Measurements from ENCODE around the gene SFMBT1.

The SFMBT1 gene

GRCh38 chr3:52873433-52874159, 172.3 kb downstream of the SFMBT1 start:
- H3K27me3 ChIP-seq: no peaks in the 10 kb centered on the region
- H3K4me2 ChIP-seq: peak overlapping the region in 2 of 11 experiments; percentile 4 to 17; a peak in 1 of 22 replicates
- peak overlapping the region in 1 of 11 experiments; percentile 3; a peak in 1 of 22 replicates for H3K27ac ChIP-seq
- H3K9ac ChIP-seq: no peak overlapping the region
- H4K20me1 ChIP-seq: peaks cover 16 to 95% (median 54%) of the 10 kb centered on the region in 11 experiments; a peak in 18 of 22 replicates
- no peaks in the 10 kb centered on the region for H3K9me3 ChIP-seq (replicated peaks in 1 of 11)
- H3K36me3 ChIP-seq: peaks cover 4 to 28% (median 10%) of the 10 kb centered on the region in 11 experiments; a peak in 16 of 22 replicates
- no peak for TF ChIP-seq Cebpa-rat (IDR thresholded peaks at IDR 0.05)
- H3K4me1 ChIP-seq: peaks cover 27 to 50% (median 42%) of the 10 kb centered on the region in 10 experiments
- no peak overlapping the region for H3K4me3 ChIP-seq

- H3K27ac ChIP-seq: peak overlapping the region in 3 of 11 experiments; percentile 6 to 36 (median 33); a peak in 3 of 22 replicates
- peaks cover 0 to 26% (median 12%) of the 10 kb centered on the region in 11 experiments; a peak in 13 of 22 replicates for H3K36me3 ChIP-seq
- no peak overlapping the region for H3K4me3 ChIP-seq
- H3K4me2 ChIP-seq: peak overlapping the region; percentile 31 to 69 (median 51); a peak in 21 of 22 replicates
- TF ChIP-seq Cebpa-rat (IDR thresholded peaks at IDR 0.05): no peak
- H3K9me3 ChIP-seq (replicated peaks in 1 of 11): peaks cover 0 to 10% (median 0%) of the 10 kb centered on the region in 11 experiments; a peak in 7 of 22 replicates
- H4K20me1 ChIP-seq: peaks cover 16 to 85% (median 50%) of the 10 kb centered on the region in 11 experiments; a peak in 18 of 22 replicates
- no peaks in the 10 kb centered on the region for H3K27me3 ChIP-seq
- peak overlapping the region in 1 of 11 experiments; percentile 19; a peak in 1 of 22 replicates for H3K9ac ChIP-seq
- H3K4me1 ChIP-seq: peaks cover 27 to 50% (median 42%) of the 10 kb centered on the region in 10 experiments
Observed at GRCh38 chr3:52872245-52872644, 173.6 kb downstream of the SFMBT1 start.

- Histone ChIP-seq H3K4me2 (peak overlapping the region; percentile 31 to 69 (median 51); a peak in 21 of 22 replicates), H4K20me1 (peaks cover 16 to 80% (median 45%) of the 10 kb centered on the region in 11 experiments; a peak in 17 of 22 replicates), H3K36me3 (peaks cover 3 to 26% (median 16%) of the 10 kb centered on the region in 11 experiments; a peak in 16 of 22 replicates), H3K9ac (peak overlapping the region in 1 of 11 experiments; percentile 19; a peak in 1 of 22 replicates), H3K4me1 (peaks cover 27 to 50% (median 42%) of the 10 kb centered on the region in 10 experiments), H3K4me3 (no peak overlapping the region), H3K9me3 (replicated peaks in 1 of 11) (peaks cover 0 to 15% (median 3%) of the 10 kb centered on the region in 11 experiments; a peak in 17 of 22 replicates), H3K27me3 (no peaks in the 10 kb centered on the region), H3K27ac (peak overlapping the region in 3 of 11 experiments; percentile 6 to 36 (median 33); a peak in 3 of 22 replicates)
- TF ChIP-seq Cebpa-rat (IDR thresholded peaks at IDR 0.05): no peak
Observed at GRCh38 chr3:52871761-52872160, 174.1 kb downstream of the SFMBT1 start.

GRCh38 chr3:52870471-52870870, 175.4 kb downstream of the SFMBT1 start:
- H3K27ac ChIP-seq: 0 out of 22 replicates have a peak overlapping the region, but pooled peaks of 2 of the 11 experiments have one; percentile 9 to 27
- H4K20me1 ChIP-seq: peaks cover 9 to 68% (median 37%) of the 10 kb centered on the region in 11 experiments; a peak in 15 of 22 replicates
- no peaks in the 10 kb centered on the region for H3K27me3 ChIP-seq
- no peak overlapping the region for H3K9ac ChIP-seq
- peaks cover 11 to 39% (median 29%) of the 10 kb centered on the region in 11 experiments; a peak in 20 of 22 replicates for H3K36me3 ChIP-seq
- no peak overlapping the region for H3K4me3 ChIP-seq
- no peak for TF ChIP-seq Cebpa-rat (IDR thresholded peaks at IDR 0.05)
- peaks cover 12 to 28% (median 16%) of the 10 kb centered on the region in 11 experiments for H3K9me3 ChIP-seq (replicated peaks in 1 of 11)
- H3K4me2 ChIP-seq: peak overlapping the region in 8 of 11 experiments; percentile 3 to 54 (median 28); a peak in 13 of 22 replicates
- H3K4me1 ChIP-seq: peaks cover 25 to 48% (median 41%) of the 10 kb centered on the region in 10 experiments

GRCh38 chr3:52866427-52866826, 179.4 kb downstream of the SFMBT1 start:
- Histone ChIP-seq H3K27ac (no peak overlapping the region), H4K20me1 (peaks cover 0 to 39% (median 19%) of the 10 kb centered on the region in 11 experiments; a peak in 12 of 22 replicates), H3K9me3 (replicated peaks in 1 of 11) (peaks cover 38 to 57% (median 45%) of the 10 kb centered on the region in 11 experiments), H3K4me1 (peaks cover 0 to 22% (median 17%) of the 10 kb centered on the region in 10 experiments; a peak in 14 of 20 replicates), H3K4me2 (no peak overlapping the region), H3K27me3 (no peaks in the 10 kb centered on the region), H3K36me3 (peaks cover 24 to 66% (median 44%) of the 10 kb centered on the region in 11 experiments; a peak in 21 of 22 replicates), H3K9ac (no peak overlapping the region), H3K4me3 (no peak overlapping the region)
- no peak for TF ChIP-seq Cebpa-rat (IDR thresholded peaks at IDR 0.05)

GRCh38 chr3:52865994-52866393, 179.9 kb downstream of the SFMBT1 start:
- H3K36me3 ChIP-seq: peaks cover 24 to 69% (median 47%) of the 10 kb centered on the region in 11 experiments; a peak in 21 of 22 replicates
- peaks cover 0 to 18% (median 13%) of the 10 kb centered on the region in 10 experiments; a peak in 14 of 20 replicates for H3K4me1 ChIP-seq
- peaks cover 38 to 57% (median 45%) of the 10 kb centered on the region in 11 experiments for H3K9me3 ChIP-seq (replicated peaks in 1 of 11)
- no peak overlapping the region for H3K4me3 ChIP-seq
- H3K27ac ChIP-seq: no peak overlapping the region
- H3K27me3 ChIP-seq: no peaks in the 10 kb centered on the region
- TF ChIP-seq Cebpa-rat (IDR thresholded peaks at IDR 0.05): no peak
- peaks cover 0 to 39% (median 20%) of the 10 kb centered on the region in 11 experiments; a peak in 13 of 22 replicates for H4K20me1 ChIP-seq
- H3K4me2 ChIP-seq: no peak overlapping the region
- H3K9ac ChIP-seq: no peak overlapping the region

GRCh38 chr3:52860424-52860768, 185.5 kb downstream of the SFMBT1 start:
- Histone ChIP-seq H3K27me3 (no peaks in the 10 kb centered on the region), H3K4me2 (no peak overlapping the region)
- TF ChIP-seq Cebpa-rat (IDR thresholded peaks at IDR 0.05): no peak

GRCh38 chr3:52859686-52860423, 186.0 kb downstream of the SFMBT1 start:
- no peaks in the 10 kb centered on the region for H3K27me3 ChIP-seq
- H3K4me2 ChIP-seq: no peak overlapping the region
- TF ChIP-seq Cebpa-rat (IDR thresholded peaks at IDR 0.05): no peak
- H3K9me3 ChIP-seq (replicated peaks in 1 of 11): peaks cover 17 to 23% (median 23%) of the 10 kb centered on the region in 11 experiments
- no peak overlapping the region for H3K4me3 ChIP-seq
- H3K4me1 ChIP-seq: no peaks in the 10 kb centered on the region
- H3K27ac ChIP-seq: no peak overlapping the region
- H3K36me3 ChIP-seq: peaks cover 10 to 44% (median 30%) of the 10 kb centered on the region in 11 experiments; a peak in 16 of 22 replicates
- no peak overlapping the region for H3K9ac ChIP-seq
- peaks cover 0 to 50% (median 25%) of the 10 kb centered on the region in 11 experiments; a peak in 11 of 22 replicates for H4K20me1 ChIP-seq

More at GRCh38 chr3:52860424-52860768, 185.5 kb downstream of the SFMBT1 start:
- Histone ChIP-seq H3K4me3 (no peak overlapping the region), H3K9ac (no peak overlapping the region), H3K9me3 (replicated peaks in 1 of 11) (peaks cover 22 to 29% (median 28%) of the 10 kb centered on the region in 11 experiments), H3K4me1 (no peaks in the 10 kb centered on the region), H3K27ac (no peak overlapping the region), H4K20me1 (peaks cover 0 to 49% (median 25%) of the 10 kb centered on the region in 11 experiments; a peak in 11 of 22 replicates), H3K36me3 (peaks cover 9 to 47% (median 29%) of the 10 kb centered on the region in 11 experiments; a peak in 16 of 22 replicates)
